HG03280 (cell line): ENCODE data around the gene MESD.
A peak's percentile ranks its signal among the peaks of the same experiment; 100 is the strongest.

Experiments used
- ATAC-seq: cut with Tn5 transposase; IDR thresholded peaks from one replicate; pipeline ENCODE4 v1.9.1; 2021; ENCODE audit warnings: mild to moderate bottlenecking, moderate library complexity; ENCODE audit not compliant: unreplicated experiment

Gene MESD

DNA sequence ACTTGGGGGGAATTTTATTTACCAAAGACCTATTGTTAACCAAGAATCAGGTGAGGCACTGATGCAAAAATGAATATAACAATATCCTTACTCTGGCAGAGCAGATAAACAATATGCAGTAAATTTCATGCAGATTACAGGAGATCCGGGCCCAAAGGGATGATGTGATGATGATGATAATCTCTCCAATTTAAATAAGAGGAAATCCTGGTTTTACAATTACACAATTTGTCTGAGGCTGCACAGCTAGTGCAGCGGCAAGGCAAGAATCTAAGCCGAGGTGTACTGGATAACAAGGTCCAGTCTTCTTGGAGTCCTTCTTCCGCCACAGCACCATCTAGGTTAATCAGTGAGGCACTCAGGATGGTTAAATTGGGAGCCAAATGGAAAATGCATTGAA, 2.4 kb upstream of the MESD start:
- no peak for ATAC-seq

DNA sequence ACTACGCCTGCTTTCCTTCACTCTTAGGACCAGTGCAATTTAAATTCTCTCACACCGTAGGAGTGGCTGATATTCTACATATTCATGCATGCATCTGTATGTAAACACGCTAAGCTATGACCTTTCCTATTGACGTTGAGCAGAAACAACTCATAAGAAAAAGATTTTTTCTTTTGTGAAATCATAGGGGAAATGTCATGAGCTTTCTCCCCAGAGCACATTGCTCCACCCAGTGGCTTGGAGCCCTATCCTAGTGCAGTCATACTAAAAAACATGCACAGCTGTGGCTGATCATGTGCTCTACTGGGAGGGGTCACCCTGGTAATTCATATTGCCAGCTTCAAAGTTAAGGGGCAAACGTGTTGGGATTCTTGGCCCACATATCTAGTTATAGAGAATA, 1.8 kb upstream of the MESD start:
- no peak for ATAC-seq

DNA sequence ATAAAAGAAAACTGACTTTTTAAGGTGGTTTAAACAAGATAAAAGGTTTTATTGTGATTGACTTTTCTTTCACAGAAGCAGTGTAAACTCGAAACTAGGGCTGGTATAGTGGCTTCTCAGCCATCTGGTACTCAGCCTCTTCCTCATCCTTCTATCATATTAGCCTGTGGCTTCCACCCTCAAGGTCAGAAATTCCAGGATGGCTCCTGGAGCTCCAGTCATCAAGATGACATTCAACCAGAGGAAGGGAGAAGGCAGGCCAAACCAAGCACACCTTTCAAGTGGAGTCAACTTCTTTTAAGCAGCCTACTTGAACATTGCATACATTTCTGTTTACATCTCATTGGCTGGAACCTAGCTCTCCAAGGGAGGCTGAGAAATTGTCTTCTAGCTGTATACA, 1.3 kb upstream of the MESD start:
- no peak for ATAC-seq

DNA sequence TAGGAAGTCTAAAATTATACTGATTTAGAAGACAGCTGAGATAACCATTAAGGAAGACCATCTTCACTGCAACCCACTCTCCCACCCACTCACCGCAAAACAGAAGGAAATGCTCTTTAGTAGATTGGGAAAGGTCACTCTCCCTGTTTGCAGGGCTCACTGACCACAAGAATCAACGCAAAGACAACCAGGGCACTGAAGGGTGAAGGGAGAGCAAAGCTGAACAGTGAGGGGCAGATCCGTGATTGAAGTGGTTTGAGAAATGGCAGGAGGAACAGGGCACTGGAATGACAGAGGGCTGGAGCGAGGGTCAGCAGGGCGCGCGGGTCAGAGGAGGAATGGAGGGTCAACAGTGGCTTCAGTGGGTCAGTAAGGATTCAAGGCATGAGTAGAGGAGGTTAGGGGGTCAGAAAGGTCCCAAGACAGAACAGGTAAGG, 520 bp downstream of the MESD start:
- ATAC-seq, result peak; percentile 1

DNA sequence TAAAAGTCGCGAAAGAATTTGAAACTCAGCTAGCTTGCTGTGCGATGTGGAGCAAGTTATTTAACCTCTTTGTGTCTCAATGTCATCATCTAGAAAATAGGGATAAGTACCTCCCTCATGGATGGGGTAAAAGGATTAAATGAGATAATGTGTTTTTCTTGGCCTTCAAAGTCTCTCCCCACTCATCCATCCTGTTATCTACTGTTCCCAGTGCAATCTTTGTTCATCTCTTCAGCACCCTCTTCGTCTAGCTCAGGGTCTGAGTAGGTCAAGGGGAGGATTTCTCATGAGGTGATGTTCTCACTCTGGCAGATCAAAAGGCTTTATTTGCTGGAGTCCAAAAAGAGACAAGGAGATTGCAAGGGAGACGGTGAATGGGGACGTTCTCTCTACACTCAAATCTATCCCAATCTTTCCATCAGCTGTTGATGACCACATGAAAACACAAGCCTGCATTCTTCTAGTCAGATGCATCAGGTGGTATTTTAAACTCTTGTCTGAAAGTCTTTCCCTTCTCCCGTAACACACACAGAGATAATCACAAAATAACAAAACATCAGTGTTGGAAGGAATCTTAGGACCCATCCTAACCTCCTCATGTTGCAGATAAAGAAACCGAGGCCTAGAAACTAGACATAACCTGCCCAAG, 1.3 kb downstream of the MESD start:
- no peak for ATAC-seq

DNA sequence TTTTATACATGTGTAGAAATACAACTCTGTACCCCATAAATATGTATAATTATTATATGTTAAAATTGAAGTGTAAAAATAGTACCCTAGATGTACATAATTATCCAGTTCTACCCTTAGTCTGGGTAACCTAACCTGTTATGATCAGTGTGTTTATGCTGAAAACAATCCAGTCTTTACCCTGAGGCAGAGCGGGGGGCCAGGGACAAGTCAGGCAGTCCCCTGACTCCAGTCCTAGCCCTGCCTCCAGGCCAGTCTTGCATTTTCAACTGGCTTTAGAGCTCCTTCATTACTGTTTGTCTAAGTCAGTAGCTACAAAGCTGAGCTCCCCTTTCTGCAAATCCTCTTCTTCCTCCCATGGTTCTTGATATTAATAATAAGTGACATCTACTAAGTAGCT, 3.1 kb downstream of the MESD start:
- ATAC-seq, result no peak

DNA sequence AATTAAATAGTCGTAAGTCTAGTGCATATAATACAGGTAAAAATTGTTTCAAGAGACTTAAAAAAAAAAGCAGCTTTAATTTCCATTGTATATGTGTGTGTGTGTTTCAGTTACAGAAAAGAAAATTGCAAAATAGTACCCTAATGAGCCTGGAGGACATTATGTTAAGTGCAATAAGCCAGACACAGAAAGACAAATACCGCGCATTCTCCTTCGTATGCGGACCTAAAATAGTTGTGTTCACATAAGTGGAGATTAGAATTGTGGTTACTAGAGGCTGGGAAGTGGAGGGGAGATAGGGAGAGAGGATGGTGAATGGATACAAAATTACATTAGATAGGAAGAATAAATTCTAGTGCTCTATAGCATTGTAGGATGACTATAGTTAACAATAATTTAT, 3.6 kb downstream of the MESD start:
- no peak for ATAC-seq

DNA sequence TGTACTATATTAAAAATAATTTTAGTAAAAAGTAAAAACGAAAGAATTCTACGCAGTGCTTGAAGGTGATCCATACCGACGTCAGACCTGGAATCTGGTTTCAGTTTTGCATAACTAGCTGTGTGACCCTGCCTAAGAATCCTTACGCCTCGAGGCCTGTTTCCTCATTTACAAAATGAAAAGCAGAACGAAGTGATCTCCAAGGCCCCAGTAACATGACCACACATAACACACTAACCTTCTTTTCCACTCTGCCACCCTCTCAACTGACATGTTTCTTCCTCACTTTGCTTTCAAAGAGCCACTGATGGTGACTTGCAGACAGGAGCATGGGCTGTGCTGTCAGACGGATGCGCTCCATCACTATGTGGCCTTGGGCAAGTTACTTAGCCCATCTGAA, 4.8 kb downstream of the MESD start:
- no peak for ATAC-seq

DNA sequence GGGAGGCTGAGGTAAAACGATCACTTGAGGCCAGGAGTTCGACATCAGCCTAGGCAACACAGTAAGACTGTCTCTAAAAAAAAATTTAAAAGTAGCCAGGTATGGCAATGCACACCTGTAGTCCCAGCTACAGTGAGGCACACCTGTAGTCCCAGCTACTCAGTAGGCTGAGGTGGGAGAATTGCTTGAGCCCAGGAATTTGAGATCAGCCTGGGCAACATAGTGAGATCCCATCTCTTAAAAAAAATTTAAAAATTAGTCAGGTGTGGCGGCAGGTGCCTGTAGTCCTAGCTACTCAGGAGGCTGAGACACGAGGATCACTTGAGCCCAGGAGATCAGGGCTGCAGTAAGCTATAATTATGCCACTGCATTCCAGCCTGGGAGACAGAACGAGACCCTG, 6.8 kb downstream of the MESD start:
- no peak for ATAC-seq

DNA sequence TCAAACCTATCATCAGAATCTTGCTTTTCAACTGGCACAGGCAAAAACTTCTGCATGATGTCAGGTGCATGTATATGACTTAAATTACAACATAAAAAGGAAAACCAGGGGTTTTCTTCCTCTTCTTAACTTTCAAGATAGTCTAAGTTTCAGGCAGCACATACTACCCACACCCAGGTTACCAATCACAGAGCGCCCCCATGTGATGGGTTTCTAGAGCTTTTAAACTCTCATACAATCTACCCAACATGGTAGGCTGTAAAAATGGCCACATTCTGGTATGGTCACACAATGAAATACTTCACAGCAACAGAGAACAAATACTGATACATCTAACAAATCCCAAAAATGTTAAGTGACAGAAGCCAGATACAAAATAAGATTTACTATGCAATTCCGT, 7.4 kb downstream of the MESD start:
- ATAC-seq, result no peak

DNA sequence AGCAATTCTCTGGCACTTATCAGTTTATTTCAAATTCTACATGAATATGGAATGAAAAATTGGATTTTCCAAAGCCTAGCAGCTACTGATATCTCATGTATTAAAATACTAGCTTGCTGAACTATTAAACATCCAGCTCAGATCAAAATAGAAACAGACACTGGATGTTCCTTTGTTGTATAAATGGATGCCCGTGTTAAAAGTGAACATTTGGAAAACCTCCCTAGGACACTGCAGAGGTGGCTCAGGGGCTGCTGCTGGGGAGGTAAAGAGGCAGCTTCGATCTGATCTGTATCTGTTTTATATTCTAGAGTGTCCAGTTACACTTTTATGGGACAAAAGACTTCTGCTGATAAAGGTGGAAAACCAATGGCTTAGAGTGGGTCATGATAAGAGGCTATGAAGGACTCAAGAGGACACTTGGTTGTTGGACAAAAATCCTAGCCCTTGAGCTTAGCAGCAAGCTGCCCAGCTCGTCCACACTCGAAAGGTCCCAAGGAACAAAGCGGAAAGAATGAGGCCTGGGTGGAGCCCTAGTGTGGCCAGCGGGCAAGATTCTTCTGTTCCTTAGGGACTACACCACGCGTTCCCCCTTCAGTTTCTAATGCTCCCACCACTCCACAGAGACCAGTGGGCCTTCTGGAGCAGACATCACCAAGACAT, 9.9 kb downstream of the MESD start:
- ATAC-seq, result no peak

DNA sequence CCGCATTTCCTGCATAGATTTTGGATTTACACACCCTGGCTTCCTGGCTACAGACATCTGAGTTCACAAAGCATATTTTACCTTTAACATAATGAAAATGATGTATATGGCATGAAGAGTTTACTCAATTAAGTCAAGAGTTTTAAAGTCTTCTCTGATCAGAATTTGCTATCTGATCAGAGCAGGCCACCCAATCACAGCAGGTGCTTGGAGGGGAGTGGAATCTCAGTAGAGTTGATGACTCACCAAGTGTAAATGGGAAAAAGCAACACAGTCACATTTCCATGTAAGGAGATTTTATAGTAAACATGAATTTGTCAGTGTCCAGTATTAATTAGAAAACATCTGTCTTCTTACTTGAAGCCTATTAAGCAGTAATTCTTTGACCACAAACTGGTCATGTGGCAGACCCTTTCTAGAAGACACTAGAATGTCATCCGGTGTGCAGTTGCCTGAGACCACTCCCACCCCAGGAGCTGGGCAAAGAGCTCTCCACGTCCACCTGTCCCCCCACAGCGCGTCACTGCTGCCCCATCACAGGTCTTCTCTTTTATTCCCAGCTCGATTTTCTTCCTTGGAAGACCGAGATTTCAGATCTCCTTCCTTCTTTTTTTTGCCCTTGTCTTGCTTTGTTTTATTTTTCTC, 10.8 kb downstream of the MESD start:
- ATAC-seq, result no peak

DNA sequence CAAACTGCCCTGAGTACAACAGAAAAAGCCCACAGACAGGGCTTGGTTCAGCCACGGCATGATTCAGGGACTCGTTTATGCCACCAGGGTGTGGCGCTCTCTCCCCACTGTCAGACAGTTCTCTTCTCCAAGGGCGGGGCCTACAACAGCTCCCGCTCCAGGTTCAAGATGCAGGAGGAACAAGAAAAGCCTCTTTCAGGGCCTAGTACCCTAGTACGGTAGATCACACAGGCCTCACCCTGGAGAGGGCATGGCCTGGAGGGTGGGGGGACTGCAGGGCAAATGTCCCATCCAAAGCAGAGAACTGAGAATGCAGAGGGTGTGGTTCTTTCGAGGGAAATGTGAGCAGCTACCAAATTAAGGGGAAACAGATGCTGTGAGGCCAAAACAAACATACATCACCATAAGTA, 12.0 kb downstream of the MESD start:
- no peak for ATAC-seq

DNA sequence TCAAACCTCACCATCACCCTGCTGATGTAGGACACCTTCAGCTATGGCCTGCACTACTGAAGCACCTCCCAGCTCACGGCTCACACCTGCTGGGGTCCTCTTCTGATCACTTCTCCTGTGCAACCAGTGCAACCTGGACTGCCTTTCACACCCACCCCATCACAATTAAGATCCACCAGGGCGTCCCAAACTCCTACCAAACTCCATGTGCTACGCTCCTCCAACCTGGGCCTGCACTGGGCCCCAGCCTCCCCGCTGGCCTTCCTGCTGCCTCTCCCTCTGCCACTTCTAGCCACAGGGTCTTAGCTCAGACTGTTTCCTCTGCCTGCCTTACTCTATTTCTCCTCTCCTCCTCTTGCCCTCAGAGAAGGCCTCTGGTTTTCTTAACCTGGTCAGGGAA, 12.8 kb downstream of the MESD start:
- no peak for ATAC-seq

DNA sequence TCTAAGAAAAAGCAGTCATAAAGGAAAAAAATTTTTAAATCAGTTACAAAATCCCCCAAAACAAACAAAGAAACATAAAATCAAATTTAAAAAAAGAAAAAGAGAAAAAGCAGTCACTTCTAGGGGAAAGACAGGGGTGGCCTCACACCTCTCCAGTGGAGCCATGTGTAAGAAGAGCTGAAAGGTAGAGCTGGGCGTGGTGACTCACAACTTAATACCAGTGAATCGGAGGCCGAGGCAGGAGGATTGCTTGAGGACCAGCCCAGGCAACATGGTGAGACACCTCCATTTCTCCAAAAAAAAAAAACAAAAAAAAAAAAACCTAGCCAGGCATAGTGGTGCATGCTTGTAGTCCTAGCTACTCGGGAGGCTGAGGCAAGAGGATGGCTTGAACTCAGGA, 14.7 kb downstream of the MESD start:
- no peak for ATAC-seq

DNA sequence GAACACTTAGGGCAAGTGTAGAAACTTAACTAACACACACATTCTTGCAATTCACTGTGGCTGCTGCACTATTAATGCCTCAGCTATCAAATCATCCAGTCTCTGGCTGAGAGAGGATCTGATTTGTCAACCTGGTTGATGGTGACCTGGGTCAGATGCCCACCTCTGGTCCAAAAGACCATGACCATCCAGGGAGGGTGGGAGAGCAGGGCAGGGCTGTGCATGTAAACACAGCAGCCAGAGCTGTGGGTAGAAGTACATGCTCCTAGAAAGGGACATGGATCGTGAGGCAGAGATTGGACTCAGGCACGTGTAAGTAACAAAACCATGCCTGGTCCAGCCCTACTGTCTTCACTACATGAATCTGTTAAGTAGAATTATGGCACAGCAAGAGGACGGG, 17.3 kb downstream of the MESD start:
- ATAC-seq, result no peak

DNA sequence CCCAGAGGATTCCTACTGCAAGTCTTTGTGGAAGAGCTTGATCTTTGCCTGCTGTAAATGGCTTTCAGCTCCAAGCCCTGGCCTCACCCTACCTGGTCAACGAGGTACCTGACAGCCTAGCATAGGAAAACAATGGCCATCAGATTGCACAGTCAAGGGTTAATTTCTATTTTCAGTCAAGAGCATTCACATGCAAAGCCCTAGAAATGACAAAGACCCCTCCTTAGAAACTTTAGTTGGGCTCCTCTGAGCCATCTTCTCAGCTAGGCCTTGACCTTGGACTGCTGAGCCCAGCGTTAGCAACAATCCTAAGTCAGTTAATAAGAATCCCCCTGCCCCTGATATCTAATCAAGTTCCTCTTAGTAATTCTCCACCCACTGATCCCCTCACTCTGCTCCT, 18.5 kb downstream of the MESD start:
- no peak for ATAC-seq

DNA sequence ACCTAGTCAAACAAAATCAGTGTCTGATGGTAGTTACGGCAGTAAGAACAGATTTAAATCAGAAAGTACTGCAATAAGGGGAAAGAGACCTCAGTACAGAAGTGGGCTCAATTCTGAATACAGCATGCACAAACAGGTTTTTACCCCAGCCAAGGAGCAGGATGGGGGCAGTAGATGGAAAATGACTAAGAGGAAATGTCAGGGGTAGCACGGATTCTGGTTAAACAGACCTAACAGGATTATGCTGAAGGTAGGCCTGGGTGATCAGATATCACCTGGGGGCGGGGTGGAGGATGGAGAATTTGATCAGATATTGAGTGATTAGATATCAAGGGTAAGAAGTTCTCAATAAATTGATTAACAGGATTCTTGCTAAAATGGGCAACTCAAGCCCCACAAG, 19.0 kb downstream of the MESD start:
- no peak for ATAC-seq

DNA sequence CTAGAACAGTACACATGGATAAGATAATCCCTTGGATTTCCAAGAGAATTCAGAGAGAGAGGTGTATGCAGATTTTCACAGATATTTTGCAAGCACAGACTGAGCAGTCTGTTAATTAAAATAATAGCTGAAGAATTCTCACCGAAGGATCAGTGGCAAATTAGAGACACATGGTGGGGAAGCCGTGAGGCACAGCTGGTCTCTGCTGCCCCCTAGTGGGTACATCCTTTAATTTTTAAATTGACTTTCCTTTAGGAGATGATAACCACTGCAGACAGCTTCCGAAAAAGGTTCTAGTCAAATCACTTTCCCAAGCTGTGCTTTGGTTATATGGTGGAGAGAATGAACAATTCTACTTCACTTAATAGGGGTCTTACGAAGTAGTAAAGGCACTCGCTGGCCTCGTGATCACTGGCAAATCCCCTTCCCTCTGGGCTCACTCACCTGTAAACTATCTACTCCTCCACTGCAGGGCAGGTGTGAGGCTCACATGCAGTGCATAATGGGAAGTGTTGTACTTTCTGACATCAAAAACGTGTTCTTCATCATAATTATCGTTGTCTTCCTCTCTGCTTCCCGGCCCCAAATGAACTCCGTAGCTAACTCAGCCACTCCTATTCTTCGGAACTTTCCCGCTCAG, 19.5 kb downstream of the MESD start:
- no peak for ATAC-seq

DNA sequence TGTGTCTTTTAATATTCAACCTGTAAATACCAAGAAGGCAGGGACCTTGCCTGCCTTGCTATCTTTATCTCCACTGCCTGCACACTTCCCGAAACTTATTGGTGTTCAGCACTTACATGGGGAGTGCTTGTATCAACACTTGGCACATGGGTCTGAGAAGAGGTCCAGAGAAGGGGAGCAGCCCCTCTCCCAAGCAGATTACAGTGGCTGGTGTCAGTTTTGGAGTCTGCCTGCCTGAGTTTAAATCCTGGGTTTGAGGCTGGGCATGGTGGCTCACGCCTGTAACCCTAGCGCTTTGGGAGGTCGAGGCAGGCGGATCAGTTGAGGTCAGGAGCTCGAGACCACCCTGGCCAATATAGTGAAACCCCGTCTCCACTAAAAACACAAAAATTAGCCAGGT, 20.3 kb downstream of the MESD start:
- ATAC-seq, result no peak

DNA sequence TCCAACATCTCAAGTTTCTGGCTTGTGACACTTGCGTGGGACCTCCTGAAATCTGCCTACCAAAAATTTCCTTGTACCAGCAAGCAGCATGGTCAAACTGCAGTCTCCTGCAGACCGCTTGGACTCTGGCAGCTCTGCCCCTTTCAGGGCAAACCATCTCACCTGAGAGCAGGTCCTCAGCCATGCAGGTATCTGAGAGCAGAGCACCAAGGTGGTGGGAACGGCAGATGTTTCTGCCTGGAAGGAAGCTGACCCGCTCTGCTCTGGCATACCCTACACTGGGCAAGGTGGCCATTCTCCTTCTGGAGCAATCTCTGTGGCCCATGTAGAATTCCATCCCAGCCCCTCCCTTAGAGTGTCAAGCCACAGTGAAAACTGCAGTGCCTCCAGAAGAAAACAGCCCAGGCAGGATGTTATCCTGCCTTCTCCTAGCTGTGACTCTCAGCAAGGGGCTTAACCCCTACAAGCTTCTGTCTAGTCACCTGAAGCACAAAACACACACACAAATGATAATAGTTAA, 21.6 kb downstream of the MESD start:
- no peak for ATAC-seq

DNA sequence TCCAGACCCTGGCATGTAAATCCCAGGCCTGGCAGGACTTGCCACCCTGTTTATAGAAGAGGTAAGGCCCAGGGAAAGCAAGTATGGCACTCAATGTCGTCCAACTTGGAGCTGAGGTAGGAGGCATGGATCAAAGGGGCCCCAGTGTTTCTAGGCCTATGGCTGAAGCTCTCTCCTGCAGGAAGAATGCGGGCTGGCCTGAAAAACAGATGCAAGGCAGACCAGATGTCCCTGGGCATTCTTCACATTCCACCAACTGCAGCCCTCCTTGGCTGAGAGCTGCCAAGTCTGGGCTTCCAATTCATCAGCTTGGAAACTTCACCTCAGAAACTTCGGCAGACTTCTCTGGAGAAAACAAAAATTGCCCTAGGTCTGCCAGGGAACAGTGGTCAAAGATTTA, 22.2 kb downstream of the MESD start:
- no peak for ATAC-seq
